Psoas muscle (tissue), 8 donors: ENCODE results near the gene CD79A. TPM values are rescaled to one million over a fixed set of nuclear protein-coding genes. Genes with fewer than 3 reads are reported as not detected.

Source experiments
- ATAC-seq, 4 donors: fragments of 200-7000 bp; cut with Tn5 transposase; one replicate each; pipeline ENCODE4 v1.9.1; 2020; ENCODE audit warnings: moderate library complexity in 3 of 4, mild to moderate bottlenecking in 2 of 4
- DNase-seq, 2 donors: peaks; one replicate each; pipeline ENCODE4 v3.0.0-alpha.2; 2020
- H3K27ac ChIP-seq: fragments of 200-600 bp; one replicate; pipeline ENCODE4 v1.8.0; 2022
- H3K27me3 ChIP-seq, 3 donors: fragments of 200-600 bp in 1 of 3; one replicate each; pipeline versions ENCODE4 v1.6.1 to v1.8.0; 2013 to 2022; ENCODE audit warnings: low read length in 2 of 3, mild to moderate bottlenecking in 2 of 3, moderate library complexity in 1 of 3; ENCODE audit not compliant: insufficient read depth in 3 of 3
- H3K36me3 ChIP-seq, 2 donors: fragments of 200-600 bp in 1 of 2; one replicate each; pipeline versions ENCODE4 v1.6.1 to v1.8.0; 2013 to 2022; ENCODE audit warnings: low read depth in 1 of 2, mild to moderate bottlenecking in 1 of 2, moderate library complexity in 1 of 2; ENCODE audit not compliant: insufficient read depth in 1 of 2
- H3K4me1 ChIP-seq: fragments of 200-600 bp; one replicate; pipeline ENCODE4 v1.8.0; 2022
- H3K4me3 ChIP-seq: fragments of 200-600 bp; one replicate; pipeline ENCODE4 v1.8.0; 2022; ENCODE audit warnings: mild to moderate bottlenecking
- H3K9me3 ChIP-seq: fragments of 200-600 bp; one replicate; pipeline ENCODE4 v1.8.0; 2022
- CTCF ChIP-seq: fragments of 200-600 bp; IDR thresholded peaks from one replicate; pipeline ENCODE4 v1.8.0; 2022; ENCODE audit warnings: antibody characterized with exemption
- WGBS, 3 donors: extraction: QIAGEN DNeasy Blood & Tissue Kit; methylation state at CpG; one replicate each; pipeline versions ENCODE4 v1.1.6 to v1.1.7; 2013; 5-methylcytosine and 5-hydroxymethylcytosine counted together
- intact Hi-C, 2 donors: fragments of 100-400 bp; cut with DNase I; formaldehyde crosslinking; loops; one replicate each; pipeline versions ENCODE4 v1.11.0 to v1.14.2; 2022
- polyA plus RNA-seq, 3 donors: library from polyadenylated mRNA; stranded (reverse); fragments of 200-250 nt; gene quantifications; one replicate each; pipeline ENCODE4 v1.2.3, GENCODE V29; 2013
- total RNA-seq, 4 donors: library from RNA; stranded (reverse); fragmentation: NEBNext Ultra II Directional in 2 of 4; extraction: Animal tissue kit (Norgen Biotek cat#: 25700) in 2 of 4; gene quantifications; one replicate each; pipeline versions ENCODE4 v1.2.1 to v1.2.4, GENCODE V29; 2021 to 2023
- donor health status: healthy with polysubstance abuse.
- donor health status: DM: no; HTN: no; CAD: no; lungs with moderate emphysema.
- donor health status: Bipolar disorder and iron deficiency.
- donor health status: healthy.
- donor health status: DM: yes; HTN: yes; CAD: no.
- donor health status: DM: no; HTN: no; CAD: no.
- donor health status: DM: no; HTN: no; CAD: no.
- donor health status: DM: yes; HTN: yes; CAD: no.

Gene CD79A
- total and polyA plus RNA-seq, 7 donors = 0.30 to 1.4 (median 0.87) TPM

GRCh38 chr19:41861846-41862245 is 15.2 kb upstream of the CD79A start:
- DNase-seq (peak in 1 of 2 donors; percentile 4), ATAC-seq (no peak)
- Histone ChIP-seq H3K4me3 (peak overlapping the region; percentile 94), H3K27ac (peak overlapping the region; percentile 93), H3K4me1 (peaks cover 22% of the 10 kb centered on the region), H3K27me3 (no peaks in the 10 kb centered on the region), H3K9me3 (no peaks in the 10 kb centered on the region), H3K36me3 (peaks cover 9 to 61% of the 10 kb centered on the region in 2 donors)
- 67 to 87% (median 81%) methylated on average over 9 of the region's 9 CpGs for WGBS, 3 donors
- intact Hi-C loops = loop anchor here (5.0 kb wide), 1 partner anchor 95 kb away; the partner anchor contains the start of gene RABAC1 (in 2 of the 2)
- no peak for TF ChIP-seq CTCF

GRCh38 chr19:41862445-41862986 is 14.6 kb upstream of the CD79A start:
- TF ChIP-seq CTCF = no peak
- 40 to 77% (median 59%) methylated on average over 2 of the region's 2 CpGs for WGBS, 3 donors
- Histone ChIP-seq H3K27ac (peak overlapping the region; percentile 93), H3K36me3 (peaks cover 9 to 68% of the 10 kb centered on the region in 2 donors), H3K27me3 (no peaks in the 10 kb centered on the region), H3K4me3 (peak overlapping the region; percentile 94), H3K9me3 (no peaks in the 10 kb centered on the region), H3K4me1 (peaks cover 22% of the 10 kb centered on the region)
- no peak for ATAC-seq
- DNase-seq = peak in 1 of 2 donors; percentile 16
- intact Hi-C loops = loop anchor here (5.0 kb wide), 1 partner anchor 95 kb away; the partner anchor contains the start of gene RABAC1 (in 2 of the 2)

GRCh38 chr19:41863209-41863931 is 13.7 kb upstream of the CD79A start:
- H3K9me3 ChIP-seq = no peaks in the 10 kb centered on the region
- no peak for TF ChIP-seq CTCF
- no peak overlapping the region for H3K27ac ChIP-seq
- 80 to 84% (median 82%) methylated on average over 11 of the region's 11 CpGs for WGBS, 3 donors
- DNase-seq (peak in 1 of 2 donors; percentile 37), ATAC-seq (no peak)
- intact Hi-C loops = loop anchor here (5.0 kb wide), 1 partner anchor 94 kb away; the partner anchor contains the start of gene RABAC1 (in 2 of the 2)
- peaks cover 9 to 77% of the 10 kb centered on the region in 2 donors for H3K36me3 ChIP-seq
- no peak overlapping the region for H3K4me3 ChIP-seq
- no peaks in the 10 kb centered on the region for H3K27me3 ChIP-seq
- peaks cover 22% of the 10 kb centered on the region for H3K4me1 ChIP-seq

- peak in 1 of 2 donors; percentile 8 for DNase-seq
- no peak for TF ChIP-seq CTCF
- ATAC-seq = no peak
- Histone ChIP-seq H3K27me3 (no peaks in the 10 kb centered on the region), H3K4me3 (no peak overlapping the region), H3K9me3 (no peaks in the 10 kb centered on the region), H3K36me3 (peaks cover 10 to 87% of the 10 kb centered on the region in 2 donors), H3K4me1 (peaks cover 22% of the 10 kb centered on the region), H3K27ac (no peak overlapping the region)
- intact Hi-C loops = loop anchor here (5.0 kb wide), 1 partner anchor 93 kb away; the partner anchor contains the start of gene RABAC1 (in 2 of the 2)
- WGBS, 3 donors = 86 to 91% (median 91%) methylated on average over 5 of the region's 5 CpGs
These were observed 12.7 kb upstream of the CD79A start for GRCh38 chr19:41864374-41864773.
